EL (cell line): Measurements from ENCODE around the gene SLC6A18.

Experiments
- DNase-seq: peaks from one replicate; pipeline ENCODE4 v3.0.0-alpha.2; 2016

SLC6A18 gene

DNA sequence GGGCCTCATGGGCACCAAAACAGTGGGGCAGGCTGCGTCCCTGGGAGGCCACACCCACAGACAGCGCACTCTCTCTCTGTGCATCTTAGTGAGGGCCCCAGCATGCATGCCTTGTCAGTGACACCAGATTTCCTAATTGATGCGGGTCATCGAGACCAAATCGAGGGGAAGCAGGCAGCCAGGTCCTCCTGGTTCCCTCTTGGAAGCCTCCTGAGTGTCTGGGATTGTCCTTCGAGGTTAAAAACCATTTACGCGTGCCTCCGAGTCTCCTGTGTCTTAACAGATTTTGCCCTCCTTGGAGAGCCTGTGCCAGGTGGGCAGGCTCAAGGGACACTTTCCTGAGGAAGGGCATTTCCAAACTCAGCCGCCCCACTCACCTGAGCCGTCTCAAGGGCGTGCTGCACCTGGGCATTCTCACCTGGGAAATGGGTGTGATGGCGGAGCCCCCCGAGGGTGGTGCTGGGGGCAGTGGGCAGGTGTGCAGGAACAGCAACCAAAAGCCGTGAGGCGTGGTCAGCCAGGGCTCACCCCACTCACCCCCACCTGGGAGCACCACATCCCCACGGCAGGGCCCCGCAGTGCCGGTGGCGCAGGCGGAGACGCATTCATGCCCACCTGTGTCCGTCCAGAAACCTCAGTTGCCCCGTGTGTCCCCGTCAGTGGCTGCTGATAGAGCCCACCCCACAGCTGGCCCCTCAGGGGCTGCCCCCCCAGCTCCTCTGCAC is 21.1 kb upstream of the SLC6A18 start:
- DNase-seq, result no peak

DNA sequence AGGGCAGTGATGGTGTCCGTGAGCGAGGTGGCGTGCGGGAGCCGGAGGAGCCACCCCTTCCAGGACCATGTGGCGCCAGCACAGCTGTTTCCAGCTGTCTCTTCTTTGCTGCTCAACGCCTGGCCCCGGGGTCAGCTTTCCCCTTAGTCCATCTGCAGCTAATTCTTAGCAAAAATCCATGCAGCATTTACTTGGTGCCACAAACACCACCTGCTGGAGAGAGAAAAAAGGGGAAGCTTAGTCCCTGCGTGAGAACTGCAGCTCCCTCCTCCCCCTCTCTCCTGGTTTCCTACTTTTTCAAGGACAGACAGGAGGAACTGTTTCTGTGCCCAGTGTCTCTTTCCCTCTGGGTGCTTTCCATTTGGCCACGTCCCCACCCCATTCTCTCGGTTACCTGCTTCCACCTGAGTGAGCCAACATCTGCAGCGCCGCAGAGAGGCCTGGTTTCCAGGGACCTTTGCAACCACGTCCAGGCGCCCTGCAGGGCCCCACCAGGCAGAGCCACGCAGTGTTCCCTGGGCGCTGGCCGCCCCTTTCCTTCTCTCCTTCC is 20.4 kb upstream of the SLC6A18 start:
- peak; percentile 13 for DNase-seq

DNA sequence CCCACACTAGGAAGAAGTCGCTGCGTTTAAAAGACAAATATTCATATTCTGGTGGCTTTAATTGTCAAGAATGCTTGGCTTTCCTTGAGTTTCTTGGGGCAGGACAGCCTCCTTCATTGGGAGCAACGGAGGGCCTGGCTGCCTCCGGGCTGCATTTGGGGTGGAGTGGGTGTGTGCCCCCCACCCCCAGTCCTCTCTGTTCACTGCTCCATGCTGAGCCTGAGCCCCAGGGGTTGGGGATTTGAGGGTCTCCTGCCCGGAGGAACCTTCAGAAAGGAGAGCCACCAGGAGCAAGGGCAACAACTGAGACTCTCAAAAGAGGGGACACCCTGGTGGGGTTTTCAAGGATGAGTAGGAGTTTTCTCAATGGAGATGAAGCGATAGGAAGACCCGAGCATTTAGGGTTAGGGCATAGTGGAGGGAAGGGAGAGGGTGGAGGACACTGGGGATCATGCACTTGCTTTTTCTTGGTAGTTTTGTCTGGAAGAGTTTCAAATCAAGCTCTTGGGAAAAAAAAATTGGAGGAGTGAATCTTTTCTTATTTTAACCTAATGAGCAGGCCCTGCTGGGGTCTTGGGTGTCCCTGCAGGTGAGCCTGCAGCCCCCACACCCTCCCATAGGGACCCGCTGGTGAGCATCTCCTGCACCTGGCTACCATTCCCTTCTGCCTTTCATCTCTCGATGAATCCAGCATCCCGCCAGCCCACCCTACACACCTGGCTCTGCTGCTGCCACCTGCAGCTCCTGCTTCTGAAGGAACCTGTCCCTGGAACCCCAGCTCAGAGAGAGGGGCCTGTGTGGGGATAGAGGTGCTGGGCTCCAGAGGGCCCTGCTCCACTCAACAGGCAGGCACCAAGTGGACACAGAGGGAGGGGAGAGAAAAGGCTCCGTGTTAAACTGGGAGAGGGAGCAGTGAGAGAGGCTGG is 19.7 kb upstream of the SLC6A18 start:
- no peak for DNase-seq

DNA sequence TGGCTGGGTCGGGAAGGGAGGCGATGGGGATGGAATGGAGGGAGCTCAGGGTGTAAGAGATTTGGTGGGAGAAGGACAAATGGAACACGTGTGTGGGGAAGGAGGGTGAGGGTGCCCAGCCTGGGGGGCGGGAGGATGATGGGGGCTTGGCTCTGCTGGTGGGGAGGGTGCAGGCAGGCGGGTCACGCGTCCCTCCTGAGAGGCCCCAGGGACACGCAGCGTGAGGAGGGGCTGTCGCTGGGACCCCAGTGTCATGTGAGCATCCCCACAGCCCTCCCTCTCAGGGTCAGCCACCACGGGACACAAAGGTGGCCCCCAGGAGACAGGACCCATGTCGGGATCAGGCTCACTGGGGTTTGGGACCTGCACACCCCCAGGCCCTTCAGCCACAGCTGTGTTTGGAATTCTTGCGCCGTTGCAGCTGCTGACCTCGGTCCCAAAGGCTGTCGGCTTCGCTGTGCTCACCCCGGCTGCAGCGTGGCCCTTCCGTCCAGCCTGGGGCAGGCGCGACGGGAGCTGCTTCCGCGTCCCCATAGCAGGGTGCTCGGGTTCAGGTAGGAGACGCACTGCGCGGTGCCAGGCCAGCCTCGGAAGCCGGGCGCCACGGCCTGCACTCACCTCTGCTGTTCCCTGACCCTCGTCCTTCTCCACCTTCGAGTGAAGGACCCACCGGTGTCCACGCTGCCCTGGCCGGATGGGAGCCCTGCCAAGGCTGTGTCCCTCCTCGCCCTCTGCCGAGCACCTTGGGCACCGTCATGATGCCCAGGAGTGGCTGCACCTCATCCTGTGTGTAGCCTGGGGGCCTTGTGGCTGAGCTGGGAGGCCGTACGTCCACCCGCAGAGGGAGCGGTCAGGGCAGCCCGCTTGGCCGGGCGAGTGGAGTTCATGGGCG is 18.4 kb upstream of the SLC6A18 start:
- no peak for DNase-seq

DNA sequence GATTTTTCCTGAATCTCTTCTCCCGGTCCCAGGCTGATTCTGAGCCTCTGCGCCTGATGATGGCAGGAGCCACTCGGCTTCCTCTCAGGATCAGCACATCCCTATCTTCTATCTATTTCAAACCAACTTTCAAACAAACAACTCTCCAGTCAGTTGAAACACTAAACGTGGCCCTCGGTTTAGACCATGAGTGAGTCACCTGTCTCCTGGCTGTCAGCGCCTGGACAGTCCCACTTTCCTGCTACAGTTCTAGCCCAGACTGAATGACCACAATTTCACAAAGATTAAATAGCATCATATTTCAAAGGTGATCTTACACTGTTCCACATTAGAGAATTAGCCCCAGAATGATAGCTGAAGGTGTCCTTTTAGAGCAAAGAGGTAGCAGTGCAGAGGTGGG is 17.6 kb upstream of the SLC6A18 start:
- DNase-seq, result no peak

DNA sequence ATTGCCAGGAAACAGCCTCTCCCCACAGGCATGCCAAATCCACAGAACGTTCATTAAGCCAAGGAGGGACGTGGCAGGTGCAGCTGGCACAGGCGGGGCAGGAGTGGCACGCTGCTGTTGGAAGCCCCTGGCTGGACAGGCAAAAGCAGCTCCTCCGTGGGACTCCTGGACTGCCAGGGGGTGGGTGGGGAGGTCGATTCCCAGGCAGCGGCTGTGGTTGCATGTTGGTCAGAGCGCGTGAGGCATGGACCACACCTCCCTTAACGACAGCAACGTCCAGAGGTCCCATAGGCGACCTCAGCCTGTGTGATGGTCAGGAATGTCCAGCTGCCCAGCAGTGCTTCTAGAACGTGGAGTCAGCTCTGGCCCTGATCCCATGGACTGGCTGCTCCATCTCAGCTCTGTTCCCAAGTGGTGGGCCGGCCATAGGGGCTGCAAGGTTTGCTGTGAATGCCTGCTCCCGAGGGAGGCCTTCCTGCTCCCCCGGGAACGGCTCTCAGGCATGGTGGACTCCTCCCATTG is 16.9 kb upstream of the SLC6A18 start:
- DNase-seq, result no peak

- DNase-seq, result peak; percentile 27
These were observed 16.3 kb upstream of the SLC6A18 start for GRCh38 chr5:1208743-1209488.

DNA sequence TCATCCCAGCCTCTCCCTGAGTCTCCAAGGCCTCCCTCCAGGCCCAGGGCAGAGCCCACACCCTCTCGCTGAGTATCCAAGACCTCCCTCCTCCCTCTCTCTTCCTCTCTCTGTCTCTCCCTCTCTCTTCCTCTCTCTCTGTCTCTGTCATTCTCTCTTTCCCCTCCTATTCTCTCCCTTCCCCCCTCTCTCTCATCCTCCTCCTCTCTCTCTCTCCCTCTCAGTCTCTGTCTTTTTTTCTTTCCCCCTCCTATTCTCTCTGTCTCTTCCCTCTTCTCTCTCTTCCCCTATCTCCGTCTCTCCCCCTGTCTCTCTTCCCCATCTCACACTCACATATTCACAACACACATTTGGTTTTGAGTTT is 15.7 kb upstream of the SLC6A18 start:
- DNase-seq, result no peak

- DNase-seq, result no peak
These were observed 15.0 kb upstream of the SLC6A18 start for GRCh38 chr5:1209896-1210776.

- no peak for DNase-seq
These were observed 14.3 kb upstream of the SLC6A18 start for GRCh38 chr5:1210832-1211251.

GRCh38 chr5:1211701-1212100 is 13.5 kb upstream of the SLC6A18 start:
- DNase-seq, result no peak

- no peak for DNase-seq
These were observed 12.9 kb upstream of the SLC6A18 start for GRCh38 chr5:1212271-1212670.

DNA sequence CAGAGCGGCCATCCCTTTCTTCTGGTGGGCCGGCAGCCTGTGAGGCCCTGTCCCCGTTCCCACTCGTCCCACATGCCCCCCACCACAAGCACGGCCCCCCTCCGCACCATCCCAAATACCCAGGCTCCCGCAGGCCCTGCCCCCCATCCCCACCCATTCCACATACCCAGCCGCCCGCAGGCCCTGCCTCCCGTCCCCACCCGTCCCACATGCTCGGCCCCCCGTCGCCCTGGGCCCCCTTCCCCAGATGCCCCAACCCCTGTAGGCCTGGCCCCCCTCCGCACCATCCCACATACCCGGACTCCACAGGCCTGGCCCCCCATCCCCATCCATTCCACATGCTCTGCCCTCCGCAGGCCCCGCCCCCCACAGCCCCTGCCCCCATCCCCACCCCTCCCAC is 12.3 kb upstream of the SLC6A18 start:
- DNase-seq, result no peak

GRCh38 chr5:1213508-1214162 is 11.5 kb upstream of the SLC6A18 start:
- no peak for DNase-seq

DNA sequence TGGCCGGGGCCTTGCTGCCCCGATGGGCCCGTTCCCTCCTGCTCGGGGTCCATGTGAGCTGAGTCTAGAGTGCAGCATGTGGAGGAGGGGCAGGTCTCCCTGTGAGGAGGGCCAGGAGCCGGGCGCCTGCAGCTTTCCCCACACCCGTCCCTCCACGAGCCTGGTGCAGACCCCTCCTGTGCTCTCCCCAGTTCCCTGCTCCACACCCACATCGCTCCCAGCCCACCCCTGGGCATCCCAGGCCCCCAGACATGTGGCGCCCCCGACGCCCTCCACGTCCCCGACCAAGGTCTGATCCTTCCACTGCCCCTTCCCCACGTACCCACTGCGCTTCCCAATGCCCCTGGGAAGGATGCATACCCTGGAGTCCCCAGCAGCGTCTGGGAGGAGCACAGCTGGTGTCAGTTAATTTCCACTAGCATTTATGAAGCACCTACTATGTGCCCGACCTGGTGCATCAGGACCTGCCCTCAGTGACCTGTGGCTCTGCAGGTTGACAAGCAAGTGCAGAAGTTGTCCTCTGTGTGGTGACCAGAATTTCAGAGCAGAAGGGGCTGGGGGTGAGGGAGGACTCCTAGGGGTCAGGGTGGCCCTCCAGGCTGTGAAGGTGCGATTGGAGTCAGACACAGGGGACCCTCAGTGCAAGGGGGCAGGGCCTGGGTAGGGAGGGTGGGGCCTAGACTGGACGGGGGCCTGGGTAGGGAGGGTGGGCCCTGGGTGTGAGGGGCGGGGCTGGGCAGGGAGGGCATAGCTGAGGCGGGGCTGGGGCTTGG is 10.8 kb upstream of the SLC6A18 start:
- no peak for DNase-seq

DNA sequence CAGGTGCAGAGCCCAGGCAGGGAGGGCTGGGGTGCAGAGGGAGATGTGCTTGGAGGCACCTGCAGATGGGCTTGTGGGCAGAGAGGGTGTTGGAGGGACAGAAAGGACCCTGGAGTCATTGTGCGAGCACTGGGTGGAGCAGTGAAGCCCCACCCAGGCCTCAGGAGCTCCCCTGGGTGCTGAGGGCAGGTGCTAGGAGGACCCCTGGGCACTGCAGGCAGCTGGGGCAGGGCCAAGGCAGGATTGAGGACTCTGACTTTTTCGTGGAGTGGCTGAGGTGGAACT is 10.3 kb upstream of the SLC6A18 start:
- DNase-seq, result no peak

GRCh38 chr5:1215320-1216096 is 9.7 kb upstream of the SLC6A18 start:
- no peak for DNase-seq

DNA sequence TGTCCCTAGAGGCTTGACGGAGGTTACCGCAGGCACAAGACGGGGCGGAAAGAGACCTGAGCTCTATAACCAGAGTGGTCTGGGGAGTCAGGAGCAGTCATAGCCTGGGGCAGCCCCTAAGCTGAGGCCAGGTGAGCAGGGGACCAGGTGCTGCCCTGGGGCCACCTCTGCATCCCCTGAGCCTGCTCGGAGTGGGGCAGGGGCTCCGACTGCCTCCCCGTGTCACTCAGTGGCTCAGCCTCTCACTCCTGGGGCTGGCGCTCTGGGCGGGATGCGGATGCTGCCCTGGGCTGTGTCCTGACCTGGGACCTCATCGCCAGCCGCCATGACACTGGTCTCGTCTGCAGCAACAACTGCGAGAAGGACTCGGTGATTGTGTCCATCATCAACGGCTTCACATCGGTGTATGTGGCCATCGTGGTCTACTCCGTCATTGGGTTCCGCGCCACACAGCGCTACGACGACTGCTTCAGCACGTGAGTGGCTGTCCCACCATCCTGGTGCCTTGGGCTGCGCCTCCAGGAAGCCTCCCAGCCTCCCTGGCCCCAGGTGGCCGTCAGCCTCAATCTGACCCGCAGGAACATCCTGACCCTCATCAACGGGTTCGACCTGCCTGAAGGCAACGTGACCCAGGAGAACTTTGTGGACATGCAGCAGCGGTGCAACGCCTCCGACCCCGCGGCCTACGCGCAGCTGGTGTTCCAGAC is 8.8 kb upstream of the SLC6A18 start:
- no peak for DNase-seq
